ENCODE measurements around the gene COP1. TPM values are rescaled to one million over a fixed set of nuclear protein-coding genes. Genes with fewer than 3 reads are reported as not detected.
A peak's percentile ranks its signal among the peaks of the same experiment; 100 is the strongest.

COP1 gene
- total RNA-seq, 1 donor from 2014 or later: 38.7 TPM

GRCh38 chr1:176119549-176119948 lies 87.5 kb downstream of the COP1 start:
- no peak for DNase-seq
- no peaks in the 10 kb centered on the region for H3K4me1 ChIP-seq
- H3K4me3 ChIP-seq: no peak overlapping the region
- TF ChIP-seq CTCF (IDR thresholded peaks at IDR 0.05): peak; percentile 8
- no peak overlapping the region for H3K27ac ChIP-seq
- H3K27me3 ChIP-seq: no peaks in the 10 kb centered on the region
- H3K36me3 ChIP-seq: peaks cover 8% of the 10 kb centered on the region
- peaks cover 3% of the 10 kb centered on the region for H3K9me3 ChIP-seq
- intact Hi-C loops (cut with DNase I): no loop called here
- no peak for ATAC-seq

GRCh38 chr1:176118985-176119384 lies 88.1 kb downstream of the COP1 start:
- ATAC-seq (no peak), DNase-seq (no peak)
- Histone ChIP-seq H3K9me3 (peaks cover 3% of the 10 kb centered on the region), H3K36me3 (peaks cover 8% of the 10 kb centered on the region), H3K4me1 (no peaks in the 10 kb centered on the region), H3K4me3 (no peak overlapping the region), H3K27ac (no peak overlapping the region), H3K27me3 (no peaks in the 10 kb centered on the region)
- intact Hi-C loops (cut with DNase I): no loop called here
- TF ChIP-seq CTCF (IDR thresholded peaks at IDR 0.05): no peak

DNA sequence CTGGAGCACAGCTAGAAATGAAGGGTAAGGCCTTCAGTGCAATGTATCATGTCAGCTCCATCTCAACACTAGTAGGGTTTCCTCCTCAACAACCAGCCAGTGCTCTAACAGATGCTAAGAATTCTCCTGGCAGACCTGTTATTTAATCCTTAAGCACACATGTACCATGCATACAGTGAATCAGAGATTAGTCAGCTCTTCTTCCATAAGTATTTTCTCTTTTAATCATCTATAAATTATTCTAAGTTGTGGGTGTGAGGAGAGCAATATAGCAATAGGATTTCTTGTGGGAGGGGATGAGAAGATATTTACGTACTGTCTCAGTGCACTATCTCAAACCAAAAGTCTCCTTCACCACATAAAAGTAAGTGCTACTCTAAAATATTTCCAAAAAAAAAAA lies 95.3 kb downstream of the COP1 start:
- Histone ChIP-seq H3K27me3 (no peaks in the 10 kb centered on the region), H3K4me3 (no peak overlapping the region), H3K36me3 (peaks cover 12% of the 10 kb centered on the region), H3K4me1 (no peaks in the 10 kb centered on the region), H3K27ac (no peak overlapping the region), H3K9me3 (no peaks in the 10 kb centered on the region)
- ATAC-seq (no peak), DNase-seq (no peak)
- no peak for TF ChIP-seq CTCF (IDR thresholded peaks at IDR 0.05)
- intact Hi-C loops (cut with DNase I): no loop called here

DNA sequence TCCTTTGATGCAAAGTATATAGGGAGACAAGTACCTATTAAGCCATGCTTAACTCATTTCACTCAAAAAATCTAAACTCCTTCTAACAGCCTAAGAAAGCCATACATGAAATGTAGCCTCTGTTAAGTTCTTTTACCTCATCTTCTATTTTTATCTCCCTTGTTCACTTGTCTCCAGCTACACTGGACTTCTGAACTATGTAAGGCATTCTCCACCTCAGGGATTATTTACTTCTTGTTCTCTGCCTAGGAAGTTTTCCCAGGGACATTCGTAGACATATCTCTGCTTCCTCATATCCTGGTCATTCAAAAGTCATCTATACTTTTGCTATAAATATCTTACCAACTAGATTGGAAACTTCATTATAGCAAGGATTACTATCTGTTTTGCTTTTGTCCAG lies 96.9 kb downstream of the COP1 start:
- Histone ChIP-seq H3K4me3 (no peak overlapping the region), H3K36me3 (peaks cover 18% of the 10 kb centered on the region), H3K4me1 (no peaks in the 10 kb centered on the region), H3K27ac (no peak overlapping the region), H3K27me3 (no peaks in the 10 kb centered on the region), H3K9me3 (no peaks in the 10 kb centered on the region)
- ATAC-seq (no peak), DNase-seq (no peak)
- intact Hi-C loops (cut with DNase I): no loop called here
- no peak for TF ChIP-seq CTCF (IDR thresholded peaks at IDR 0.05)

GRCh38 chr1:176102768-176103350 lies 104.2 kb downstream of the COP1 start:
- no peak for ATAC-seq
- Histone ChIP-seq H3K9me3 (peaks cover 21% of the 10 kb centered on the region), H3K4me3 (no peak overlapping the region), H3K27ac (no peak overlapping the region), H3K4me1 (no peaks in the 10 kb centered on the region), H3K36me3 (peaks cover 21% of the 10 kb centered on the region), H3K27me3 (no peaks in the 10 kb centered on the region)
- no peak for DNase-seq
- intact Hi-C loops (cut with DNase I): no loop called here
- no peak for TF ChIP-seq CTCF (IDR thresholded peaks at IDR 0.05)

All from upper lobe of right lung (tissue), 1 donor.